NCI-H524 treated with DMSO at 0.1 percent for 48 hours (cell line): ENCODE measurements around the gene TMA7B.

ENCODE experiments used
- DNase-seq: peaks from one replicate; lab custom pipeline; 2025; lab: John Stamatoyannopoulos, UW

Gene TMA7B

GRCh38 chr22:39952347-39952746, 7.8 kb upstream of the TMA7B start:
- no peak for DNase-seq

GRCh38 chr22:39953101-39953500, 7.1 kb upstream of the TMA7B start:
- no peak for DNase-seq

- DNase-seq: no peak
Measured at GRCh38 chr22:39954584-39955055, 5.6 kb upstream of the TMA7B start.

- DNase-seq: no peak
Measured at GRCh38 chr22:39955675-39956074, 4.5 kb upstream of the TMA7B start.

GRCh38 chr22:39956932-39957664, 3.1 kb upstream of the TMA7B start:
- DNase-seq: no peak

GRCh38 chr22:39958009-39958711, 2.0 kb upstream of the TMA7B start:
- DNase-seq: no peak

- no peak for DNase-seq
Measured at GRCh38 chr22:39958949-39959639, 1.1 kb upstream of the TMA7B start.

- DNase-seq: no peak
Measured at GRCh38 chr22:39960791-39961746, 872 bp downstream of the TMA7B start.

- DNase-seq: no peak
Measured at GRCh38 chr22:39962071-39962470, 1.9 kb downstream of the TMA7B start.

- no peak for DNase-seq
Measured at GRCh38 chr22:39965748-39966147, 5.6 kb downstream of the TMA7B start.

- DNase-seq: no peak
Measured at GRCh38 chr22:39966470-39966869, 6.3 kb downstream of the TMA7B start.

- DNase-seq: no peak
Measured at GRCh38 chr22:39967103-39967829, 7.1 kb downstream of the TMA7B start.

- DNase-seq: no peak
Measured at GRCh38 chr22:39967996-39968972, 8.1 kb downstream of the TMA7B start.

GRCh38 chr22:39970742-39971141, 10.5 kb downstream of the TMA7B start:
- DNase-seq: no peak

- no peak for DNase-seq
Measured at GRCh38 chr22:39972641-39973040, 12.4 kb downstream of the TMA7B start.

GRCh38 chr22:39973656-39974055, 13.5 kb downstream of the TMA7B start:
- DNase-seq: no peak

- DNase-seq: no peak
Measured at GRCh38 chr22:39974065-39974464, 13.9 kb downstream of the TMA7B start.

- no peak for DNase-seq
Measured at GRCh38 chr22:39979048-39979447, 18.9 kb downstream of the TMA7B start.

GRCh38 chr22:39979458-39979857, 19.3 kb downstream of the TMA7B start:
- DNase-seq: no peak

- no peak for DNase-seq
Measured at GRCh38 chr22:39980596-39980995, 20.4 kb downstream of the TMA7B start.
